Measurements from ENCODE around the gene NPAS2. TPM values are rescaled to one million over a fixed set of nuclear protein-coding genes. Genes with fewer than 3 reads are reported as not detected.

The NPAS2 gene
- total RNA-seq, 1 experiment from 2014 or later: 12.3 TPM

DNA sequence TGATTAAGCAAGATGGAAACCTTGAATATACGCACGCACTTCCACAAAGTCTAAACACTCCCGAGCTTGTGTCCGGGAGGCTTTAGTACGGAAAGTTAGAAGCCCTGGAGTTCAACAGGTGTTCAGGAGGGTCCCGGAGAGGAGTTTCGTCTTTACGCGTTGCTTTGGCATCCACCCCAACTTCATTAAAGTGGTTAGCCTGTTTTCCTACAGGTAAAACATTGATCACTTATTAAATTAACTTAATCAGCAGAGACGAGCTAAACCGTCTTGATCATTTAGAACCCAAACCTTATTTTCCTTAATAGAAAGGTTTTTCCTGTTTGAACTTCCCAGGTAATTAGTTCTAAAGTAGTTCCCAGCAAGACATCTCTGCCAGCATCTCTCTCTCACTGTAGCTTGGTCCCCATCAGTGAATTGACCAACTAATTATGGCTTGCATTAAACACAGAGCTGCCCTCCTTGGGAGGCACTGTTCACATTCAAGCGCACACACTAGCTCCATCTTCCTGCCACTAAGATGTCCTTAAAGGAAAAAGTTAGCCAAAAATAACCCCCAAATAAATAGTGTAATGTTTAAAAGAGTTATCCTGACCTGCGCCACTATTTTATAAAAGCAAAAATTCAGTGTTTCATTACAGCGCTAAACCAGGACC is 1.4 kb downstream of the NPAS2 start:
- H3K4me3 Mint-ChIP-seq (ENCODE audit: unreplicated experiment): peak overlapping the region; percentile 73
- DNase-seq (ENCODE audit: unreplicated experiment): peak; percentile 6
- TSS peak; percentile 36 for BruUV-seq (replicated peaks)
- H3K9me3 Mint-ChIP-seq (ENCODE audit: unreplicated experiment): no peaks in the 10 kb centered on the region
- peaks cover 6% of the 10 kb centered on the region for H3K36me3 Mint-ChIP-seq (ENCODE audit: insufficient read depth, unreplicated experiment)
- intact Hi-C loops (cut with micrococcal nuclease): loop anchor here (1.0 to 5.0 kb wide), 2 partner anchors 81 to 211 kb away; no protein-coding TSS in a partner anchor
- POLR2A ChIA-PET: interaction anchor here (0.6 to 3.6 kb wide), 15 partner anchors 12 to 432 kb away, joined by 3 to 16 read pairs (median 5); partner anchors contain the start of genes CNOT11 and RPL31
- H3K27me3 Mint-ChIP-seq (ENCODE audit: insufficient read depth, unreplicated experiment): no peaks in the 10 kb centered on the region
- CTCF ChIA-PET: interaction anchor here (0.5 to 1.2 kb wide), 12 partner anchors 12 to 339 kb away, joined by 3 to 11 read pairs (median 3); no protein-coding TSS in a partner anchor
- peaks cover 36% of the 10 kb centered on the region for H3K4me1 Mint-ChIP-seq (ENCODE audit: insufficient read depth, unreplicated experiment)
- no peak for TF ChIP-seq CTCF (IDR thresholded peaks at IDR 0.05; ENCODE audit: unreplicated experiment)
- no peak overlapping the region for H3K27ac Mint-ChIP-seq (ENCODE audit: low read depth, unreplicated experiment)

- Mint-ChIP-seq H3K36me3 (ENCODE audit: insufficient read depth, unreplicated experiment) (peaks cover 6% of the 10 kb centered on the region), H3K4me1 (ENCODE audit: insufficient read depth, unreplicated experiment) (peaks cover 36% of the 10 kb centered on the region), H3K9me3 (ENCODE audit: unreplicated experiment) (no peaks in the 10 kb centered on the region), H3K4me3 (ENCODE audit: unreplicated experiment) (peak overlapping the region; percentile 73), H3K27ac (ENCODE audit: low read depth, unreplicated experiment) (no peak overlapping the region), H3K27me3 (ENCODE audit: insufficient read depth, unreplicated experiment) (no peaks in the 10 kb centered on the region)
- POLR2A ChIA-PET: interaction anchor here (0.6 to 3.6 kb wide), 13 partner anchors 11 to 274 kb away, joined by 3 to 16 read pairs (median 4); partner anchors contain the start of gene RPL31
- no peak for TF ChIP-seq CTCF (IDR thresholded peaks at IDR 0.05; ENCODE audit: unreplicated experiment)
- no peak for DNase-seq (ENCODE audit: unreplicated experiment)
- intact Hi-C loops (cut with micrococcal nuclease): loop anchor here (1.0 to 5.0 kb wide), 2 partner anchors 80 to 212 kb away; no protein-coding TSS in a partner anchor
- BruUV-seq (replicated peaks): no TSS peak
- CTCF ChIA-PET: interaction anchor here (0.5 to 1.2 kb wide), 3 partner anchors 41 to 338 kb away, joined by 3 read pairs; no protein-coding TSS in a partner anchor
These were observed 1.9 kb downstream of the NPAS2 start for GRCh38 chr2:100821911-100822265.

GRCh38 chr2:100822587-100823248 is 2.8 kb downstream of the NPAS2 start:
- H3K4me1 Mint-ChIP-seq (ENCODE audit: insufficient read depth, unreplicated experiment): peaks cover 31% of the 10 kb centered on the region
- DNase-seq (ENCODE audit: unreplicated experiment): peak; percentile 88
- ChIA-PET POLR2A (interaction anchor here (0.6 to 3.6 kb wide), 7 partner anchors 11 to 92 kb away, joined by 3 to 16 read pairs (median 6); no protein-coding TSS in a partner anchor), CTCF (interaction anchor here (0.6 to 1.2 kb wide), 3 partner anchors 42 to 93 kb away, joined by 3 read pairs; no protein-coding TSS in a partner anchor)
- H3K36me3 Mint-ChIP-seq (ENCODE audit: insufficient read depth, unreplicated experiment): peaks cover 6% of the 10 kb centered on the region
- no peaks in the 10 kb centered on the region for H3K9me3 Mint-ChIP-seq (ENCODE audit: unreplicated experiment)
- H3K4me3 Mint-ChIP-seq (ENCODE audit: unreplicated experiment): peak overlapping the region; percentile 57
- no TSS peak for BruUV-seq (replicated peaks)
- peak overlapping the region; percentile 29 for H3K27ac Mint-ChIP-seq (ENCODE audit: low read depth, unreplicated experiment)
- intact Hi-C loops (cut with micrococcal nuclease): loop anchor here (5.0 kb wide), 1 partner anchor 80 kb away; no protein-coding TSS in a partner anchor
- no peaks in the 10 kb centered on the region for H3K27me3 Mint-ChIP-seq (ENCODE audit: insufficient read depth, unreplicated experiment)
- no peak for TF ChIP-seq CTCF (IDR thresholded peaks at IDR 0.05; ENCODE audit: unreplicated experiment)

Measured in MCF 10A (cell line).